Fibroblast of villous mesenchyme (primary cell): Measurements from ENCODE around the gene LAPTM4A. TPM values are rescaled to one million over a fixed set of nuclear protein-coding genes. Genes with fewer than 3 reads are reported as not detected.

Source experiments
- DNase-seq: peaks from one replicate; pipeline ENCODE4 v3.0.0-alpha.2; 2010; ENCODE audit warnings: low read depth
- H3K4me3 ChIP-seq: 2 replicates; pipeline ENCODE4 v1.5.1; 2011; ENCODE audit warnings: low read depth, mild to moderate bottlenecking, low read length
- total RNA-seq: library from RNA; depleted of rRNA; stranded (reverse); fragments of >200 nt; gene quantifications from 2 replicates; pipeline ENCODE4 v1.2.3, GENCODE V29; 2012
- TF ChIP-seq, protein P1 (sequence below): IDR thresholded peaks from 2 replicates; pipeline ENCODE4 v1.5.1; 2012; ENCODE audit warnings: low read depth, mild to moderate bottlenecking, low read length; ENCODE audit not compliant: insufficient read depth

Gene LAPTM4A
- total RNA-seq, 1 donor = 146 TPM

- H3K4me3 ChIP-seq = no peak overlapping the region
- no peak for DNase-seq
- TF ChIP-seq, protein P1, sequence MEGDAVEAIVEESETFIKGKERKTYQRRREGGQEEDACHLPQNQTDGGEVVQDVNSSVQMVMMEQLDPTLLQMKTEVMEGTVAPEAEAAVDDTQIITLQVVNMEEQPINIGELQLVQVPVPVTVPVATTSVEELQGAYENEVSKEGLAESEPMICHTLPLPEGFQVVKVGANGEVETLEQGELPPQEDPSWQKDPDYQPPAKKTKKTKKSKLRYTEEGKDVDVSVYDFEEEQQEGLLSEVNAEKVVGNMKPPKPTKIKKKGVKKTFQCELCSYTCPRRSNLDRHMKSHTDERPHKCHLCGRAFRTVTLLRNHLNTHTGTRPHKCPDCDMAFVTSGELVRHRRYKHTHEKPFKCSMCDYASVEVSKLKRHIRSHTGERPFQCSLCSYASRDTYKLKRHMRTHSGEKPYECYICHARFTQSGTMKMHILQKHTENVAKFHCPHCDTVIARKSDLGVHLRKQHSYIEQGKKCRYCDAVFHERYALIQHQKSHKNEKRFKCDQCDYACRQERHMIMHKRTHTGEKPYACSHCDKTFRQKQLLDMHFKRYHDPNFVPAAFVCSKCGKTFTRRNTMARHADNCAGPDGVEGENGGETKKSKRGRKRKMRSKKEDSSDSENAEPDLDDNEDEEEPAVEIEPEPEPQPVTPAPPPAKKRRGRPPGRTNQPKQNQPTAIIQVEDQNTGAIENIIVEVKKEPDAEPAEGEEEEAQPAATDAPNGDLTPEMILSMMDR = no peak
Observed at GRCh38 chr2:20033322-20033721, 18.1 kb downstream of the LAPTM4A start.

DNA sequence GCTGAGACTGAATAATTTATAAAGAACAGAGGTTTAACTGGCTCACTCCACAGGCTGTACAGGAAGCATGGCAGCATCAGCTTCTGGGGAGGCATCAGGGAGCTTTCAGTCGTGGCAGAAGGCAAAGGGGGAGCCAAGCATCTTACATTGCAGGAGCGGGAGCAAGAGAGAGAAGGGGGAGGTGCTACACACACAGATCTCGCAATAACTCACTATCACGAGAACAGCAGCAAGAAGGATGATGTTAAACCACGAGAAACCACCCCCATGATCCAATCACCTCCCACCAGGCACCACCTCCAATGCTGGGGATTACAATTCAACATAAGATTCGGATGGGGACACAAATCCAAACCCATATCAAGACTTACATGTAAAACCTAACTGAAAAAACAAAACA lies 21.2 kb downstream of the LAPTM4A start:
- TF ChIP-seq, protein P1 = no peak
- DNase-seq = no peak
- H3K4me3 ChIP-seq = no peak overlapping the region

GRCh38 chr2:20027705-20028434 lies 23.6 kb downstream of the LAPTM4A start:
- H3K4me3 ChIP-seq = no peak overlapping the region
- peak; percentile 67 for DNase-seq
- TF ChIP-seq, protein P1 = no peak

DNA sequence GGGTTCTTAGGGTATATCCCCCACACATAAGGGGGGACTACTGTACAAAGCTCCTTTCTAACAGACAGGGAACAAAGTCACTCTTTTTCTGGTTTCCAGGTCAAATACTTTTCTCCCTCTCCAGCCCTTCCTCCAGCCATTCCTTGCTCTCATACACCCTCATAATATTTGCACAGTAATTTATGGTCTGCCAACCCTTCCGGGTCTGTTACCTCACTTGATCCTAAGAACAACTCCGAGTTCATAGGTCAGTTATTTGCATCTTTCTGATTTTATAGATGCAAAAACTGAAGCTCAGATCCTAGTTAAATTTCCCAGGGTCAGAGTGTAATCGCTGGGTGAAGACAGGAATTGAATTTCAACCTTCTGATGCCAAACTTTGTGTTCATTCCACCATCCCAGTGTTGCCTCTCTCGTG lies 24.2 kb downstream of the LAPTM4A start:
- H3K4me3 ChIP-seq = no peak overlapping the region
- DNase-seq = peak; percentile 42
- TF ChIP-seq, protein P1 = no peak

GRCh38 chr2:20025065-20025786 lies 26.2 kb downstream of the LAPTM4A start:
- peak; percentile 55 for DNase-seq
- TF ChIP-seq, protein P1 = no peak
- no peak overlapping the region for H3K4me3 ChIP-seq

GRCh38 chr2:20023688-20024087 lies 27.7 kb downstream of the LAPTM4A start:
- DNase-seq = no peak
- no peak overlapping the region for H3K4me3 ChIP-seq
- TF ChIP-seq, protein P1 = no peak
